Measurements from ENCODE around the gene PRCD.
A peak's percentile ranks its signal among the peaks of the same experiment; 100 is the strongest.
"Not testable (repeated sequence)": the region's sequence is repeated elsewhere in the genome, so short reads cannot be mapped to it uniquely, and the experiment has no call there.

The PRCD gene

GRCh38 chr17:76528528-76529223 lies 11.2 kb upstream of the PRCD start:
- FAIRE-seq, result no peak

- no peak for FAIRE-seq
These were observed 10.4 kb upstream of the PRCD start for GRCh38 chr17:76529224-76530094.

- no peak for FAIRE-seq
These were observed 9.6 kb upstream of the PRCD start for GRCh38 chr17:76530095-76530723.

GRCh38 chr17:76530811-76531485 lies 8.9 kb upstream of the PRCD start:
- FAIRE-seq, result no peak

- FAIRE-seq, result no peak
These were observed 8.3 kb upstream of the PRCD start for GRCh38 chr17:76531486-76532038.

GRCh38 chr17:76532072-76532651 lies 7.7 kb upstream of the PRCD start:
- FAIRE-seq, result no peak

- FAIRE-seq, result not testable (repeated sequence)
These were observed 6.0 kb upstream of the PRCD start for GRCh38 chr17:76533640-76534359.

GRCh38 chr17:76534831-76535732 lies 4.8 kb upstream of the PRCD start:
- no peak for FAIRE-seq

- FAIRE-seq, result no peak
These were observed 3.9 kb upstream of the PRCD start for GRCh38 chr17:76535788-76536510.

- FAIRE-seq, result no peak
These were observed 3.1 kb upstream of the PRCD start for GRCh38 chr17:76536511-76537287.

- no peak for FAIRE-seq
These were observed 2.6 kb upstream of the PRCD start for GRCh38 chr17:76537288-76537577.

GRCh38 chr17:76537578-76538280 lies 2.1 kb upstream of the PRCD start, which contains the start of gene CYGB:
Gene CYGB (minus strand): TSS chr17:76537709. CDS start chr17:76537542, 167 bp downstream.
- no peak for FAIRE-seq

GRCh38 chr17:76538281-76538931 lies 1.4 kb upstream of the PRCD start:
- no peak for FAIRE-seq

- FAIRE-seq, result no peak
These were observed 788 bp upstream of the PRCD start for GRCh38 chr17:76538941-76539570.

GRCh38 chr17:76540381-76541300 lies 797 bp downstream of the PRCD start:
- peak; percentile 95 for FAIRE-seq

- FAIRE-seq, result no peak
These were observed 2.1 kb downstream of the PRCD start for GRCh38 chr17:76541739-76542454.

All from A204.1 (cell line).